ENCODE results near the gene TM6SF1. TPM values are rescaled to one million over a fixed set of nuclear protein-coding genes. Genes with fewer than 3 reads are reported as not detected.

Gene TM6SF1
- total RNA-seq, 4 donors from 2014 or later: 7.5 to 11.2 (median 9.6) TPM

- Histone ChIP-seq H3K9me3 (no peaks in the 10 kb centered on the region), H3K4me1 (peaks cover 0 to 22% (median 7%) of the 10 kb centered on the region in 4 donors), H3K27ac (no peak overlapping the region), H3K27me3 (peaks cover 0 to 18% of the 10 kb centered on the region in 2 donors), H3K36me3 (peaks cover 0 to 22% (median 0%) of the 10 kb centered on the region in 3 donors), H3K4me3 (no peak overlapping the region)
- 45 to 57% methylated on average over 8 of the region's 8 CpGs for WGBS, 2 donors
- TF ChIP-seq POLR2A (IDR thresholded peaks at IDR 0.05) (no peak), CTCF (IDR thresholded peaks at IDR 0.05) (no peak), EP300 (IDR thresholded peaks at IDR 0.05) (no peak)
- no peak for DNase-seq (ENCODE audit: low spot score in 2 of 2)
Measured at GRCh38 chr15:83112233-83112955, 4.9 kb downstream of the TM6SF1 start.

- no peak for DNase-seq (ENCODE audit: low spot score in 2 of 2)
- Histone ChIP-seq H3K4me1 (peaks cover 0 to 17% (median 4%) of the 10 kb centered on the region in 4 donors), H3K9me3 (no peaks in the 10 kb centered on the region), H3K4me3 (no peak overlapping the region), H3K27me3 (peaks cover 0 to 13% of the 10 kb centered on the region in 2 donors), H3K27ac (peak overlapping the region in 1 of 4 donors; percentile 29), H3K36me3 (peaks cover 0 to 22% (median 0%) of the 10 kb centered on the region in 3 donors)
- TF ChIP-seq CTCF (IDR thresholded peaks at IDR 0.05): no peak
- TF ChIP-seq EP300 (IDR thresholded peaks at IDR 0.05): no peak
- TF ChIP-seq POLR2A (IDR thresholded peaks at IDR 0.05): no peak
- whole genome bisulfite sequencing, 2 donors: 31 to 42% methylated on average over 3 of the region's 3 CpGs
Measured at GRCh38 chr15:83112956-83113299, 5.5 kb downstream of the TM6SF1 start.

- Histone ChIP-seq H3K9me3 (no peaks in the 10 kb centered on the region), H3K4me3 (no peak overlapping the region), H3K27ac (no peak overlapping the region), H3K36me3 (peaks cover 0 to 22% (median 0%) of the 10 kb centered on the region in 3 donors), H3K4me1 (peaks cover 0 to 13% (median 2%) of the 10 kb centered on the region in 4 donors), H3K27me3 (peaks cover 0 to 2% of the 10 kb centered on the region in 2 donors)
- 79 to 90% methylated on average over 5 of the region's 5 CpGs for WGBS, 2 donors
- DNase-seq (ENCODE audit: low spot score in 2 of 2): no peak
- no peak for TF ChIP-seq POLR2A (IDR thresholded peaks at IDR 0.05)
- no peak for TF ChIP-seq CTCF (IDR thresholded peaks at IDR 0.05)
- TF ChIP-seq EP300 (IDR thresholded peaks at IDR 0.05): no peak
Measured at GRCh38 chr15:83113881-83114674, 6.6 kb downstream of the TM6SF1 start.

GRCh38 chr15:83114856-83115255, 7.4 kb downstream of the TM6SF1 start:
- Histone ChIP-seq H3K27ac (no peak overlapping the region), H3K4me1 (peaks cover 0 to 13% (median under 1%) of the 10 kb centered on the region in 4 donors), H3K9me3 (no peaks in the 10 kb centered on the region), H3K27me3 (no peaks in the 10 kb centered on the region), H3K36me3 (peaks cover 0 to 22% (median 0%) of the 10 kb centered on the region in 3 donors), H3K4me3 (no peak overlapping the region)
- 92 to 94% methylated on average over 6 of the region's 6 CpGs for WGBS, 2 donors
- TF ChIP-seq POLR2A (IDR thresholded peaks at IDR 0.05): no peak
- DNase-seq (ENCODE audit: low spot score in 2 of 2): no peak

GRCh38 chr15:83115410-83115809, 8.0 kb downstream of the TM6SF1 start:
- Histone ChIP-seq H3K4me3 (no peak overlapping the region), H3K27me3 (no peaks in the 10 kb centered on the region), H3K4me1 (peaks cover 0 to 13% (median 0%) of the 10 kb centered on the region in 4 donors), H3K9me3 (no peaks in the 10 kb centered on the region), H3K27ac (no peak overlapping the region), H3K36me3 (peaks cover 0 to 22% (median 0%) of the 10 kb centered on the region in 3 donors)
- WGBS, 2 donors: 92 to 95% methylated on average over 3 of the region's 3 CpGs
- DNase-seq (ENCODE audit: low spot score in 2 of 2): no peak
- no peak for TF ChIP-seq POLR2A (IDR thresholded peaks at IDR 0.05)
- TF ChIP-seq EP300 (IDR thresholded peaks at IDR 0.05): no peak
- no peak for TF ChIP-seq CTCF (IDR thresholded peaks at IDR 0.05)

Measured in tibial nerve (tissue), 4 donors.